ENCODE data around the gene GATA5.
"Not testable (repeated sequence)": the region's sequence is repeated elsewhere in the genome, so short reads cannot be mapped to it uniquely, and the experiment has no call there.

Gene GATA5

GRCh38 chr20:62503401-62504178, 27.8 kb upstream of the GATA5 start:
- DNase-seq: no peak

- DNase-seq: no peak
Observed at GRCh38 chr20:62502496-62503095, 26.8 kb upstream of the GATA5 start.

DNA sequence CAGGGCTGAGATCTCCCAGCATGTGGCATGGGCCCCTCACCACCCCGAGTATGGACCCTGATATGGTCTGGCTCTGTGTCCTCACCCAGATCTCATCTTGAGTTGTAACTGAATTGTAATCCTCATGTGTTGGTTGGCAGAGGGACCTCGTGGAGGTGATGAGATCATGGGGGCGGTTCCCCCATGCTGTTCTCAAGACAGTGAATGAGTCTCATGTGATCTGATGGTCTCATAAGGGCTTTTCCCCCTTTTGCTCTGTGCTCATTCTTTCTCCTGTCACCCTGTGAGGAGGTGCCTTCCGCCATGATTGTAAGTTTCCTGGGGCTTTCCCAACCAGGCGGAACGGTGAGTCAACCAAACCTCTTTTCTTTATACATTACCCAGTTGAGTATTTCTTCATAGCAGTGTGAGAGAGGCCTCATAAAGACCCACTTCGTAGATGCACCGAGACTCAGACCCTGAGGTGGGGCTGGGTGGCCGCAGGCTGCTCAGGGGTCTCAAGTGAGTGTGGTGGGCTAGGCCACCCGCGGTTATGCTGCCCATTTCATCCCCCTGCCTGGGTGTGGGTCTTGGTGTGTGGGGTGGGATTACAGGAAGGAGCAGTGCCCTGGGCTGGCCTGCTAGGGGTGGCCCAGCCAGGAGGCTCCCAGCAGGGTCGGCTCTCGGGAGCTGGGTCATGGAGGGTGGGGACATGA, 26.2 kb upstream of the GATA5 start:
- peak; percentile 8 for DNase-seq

GRCh38 chr20:62500237-62500864, 24.6 kb upstream of the GATA5 start:
- peak; percentile 31 for DNase-seq

- no peak for DNase-seq
Observed at GRCh38 chr20:62499758-62500236, 24.0 kb upstream of the GATA5 start.

GRCh38 chr20:62498874-62499273, 23.1 kb upstream of the GATA5 start:
- DNase-seq: no peak

DNA sequence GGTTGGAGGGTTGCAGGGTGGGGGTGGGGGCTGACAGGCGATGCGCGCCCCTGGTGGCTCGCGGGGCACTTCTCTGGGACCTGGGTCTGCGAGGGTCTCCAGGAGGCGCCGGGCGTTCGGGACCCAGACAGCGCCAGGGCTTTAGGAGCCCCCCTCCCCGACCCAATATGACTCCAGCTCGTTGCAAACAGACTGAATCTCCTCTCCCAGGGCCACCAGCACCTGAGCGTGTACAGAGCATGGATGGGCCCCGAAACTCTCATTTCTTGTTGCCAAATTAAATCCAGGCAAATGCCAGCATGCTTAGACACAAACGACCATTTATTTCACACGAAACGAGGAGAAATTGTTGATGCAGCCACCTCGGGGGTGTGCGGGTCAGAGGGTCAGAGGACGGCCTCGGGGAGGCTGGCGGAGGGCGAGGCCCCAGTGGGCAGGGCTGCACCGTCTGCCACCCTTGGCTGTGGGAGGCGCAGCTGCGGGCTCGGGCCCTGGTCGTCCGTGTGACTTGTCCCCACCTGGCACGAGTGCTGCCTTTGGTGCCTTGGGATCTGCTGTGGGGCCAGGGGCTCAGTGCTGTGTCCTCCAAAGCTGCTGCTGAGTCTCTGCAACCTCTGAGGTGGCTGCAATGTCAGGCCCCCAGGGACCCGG, 20.9 kb upstream of the GATA5 start:
- no peak for DNase-seq

GRCh38 chr20:62495749-62496567, 20.2 kb upstream of the GATA5 start:
- no peak for DNase-seq

DNA sequence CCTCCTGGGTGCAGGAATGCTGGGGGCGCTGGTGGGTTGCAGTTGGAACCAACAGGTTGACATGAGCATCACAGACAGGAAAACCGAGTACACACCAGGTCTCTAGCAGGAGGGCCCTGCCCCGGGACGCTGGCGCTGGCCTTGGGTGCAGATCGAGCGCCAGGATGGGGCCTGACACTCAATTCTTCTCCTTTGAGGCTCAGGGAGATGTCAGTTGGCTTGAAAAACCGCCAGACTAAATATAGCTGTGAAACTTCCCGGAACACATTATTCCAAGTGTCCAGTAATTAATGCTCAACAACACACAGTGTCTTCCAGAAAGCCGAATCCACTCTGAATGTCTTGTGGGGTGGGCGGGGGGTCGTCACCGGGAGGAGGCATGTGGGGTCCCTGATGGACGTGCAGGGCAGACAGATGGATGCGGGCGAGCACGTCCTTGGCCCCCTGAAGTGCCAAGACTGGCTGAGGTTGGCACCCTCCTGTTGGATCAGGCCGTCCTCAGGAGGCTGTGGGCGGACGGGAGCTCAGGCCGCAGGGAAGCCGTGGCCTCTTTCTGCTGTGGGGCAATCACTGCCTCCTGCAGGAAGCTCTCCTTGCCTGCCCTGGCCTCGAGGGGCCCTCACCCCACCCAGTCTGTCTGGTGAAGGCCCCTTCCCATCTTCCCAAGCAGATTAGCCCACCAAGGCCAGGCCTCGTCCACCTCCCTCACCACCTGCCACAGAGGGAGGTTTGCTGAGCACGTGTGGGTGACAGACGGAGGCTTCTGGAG, 19.4 kb upstream of the GATA5 start:
- DNase-seq: no peak

DNA sequence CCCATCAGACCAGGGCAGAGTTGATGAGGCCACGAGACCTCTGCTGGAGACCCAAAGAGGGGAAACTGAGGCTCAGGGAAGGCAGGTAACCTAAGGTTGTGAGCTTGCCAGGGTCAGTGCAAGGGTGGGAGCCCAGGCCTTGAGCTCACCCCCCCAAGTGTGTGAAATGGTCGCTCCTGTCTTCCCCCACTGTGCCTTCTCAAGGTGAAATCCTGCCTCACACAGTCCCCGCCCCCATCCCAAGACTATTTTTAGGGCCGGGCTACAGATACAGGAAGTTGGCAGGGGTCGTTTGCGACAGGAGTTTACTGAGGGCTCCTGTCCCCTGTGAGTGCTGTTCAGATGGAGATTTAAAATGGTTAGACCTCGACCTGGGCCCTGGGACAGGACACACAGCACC, 18.7 kb upstream of the GATA5 start:
- no peak for DNase-seq

GRCh38 chr20:62493886-62494285, 18.1 kb upstream of the GATA5 start:
- no peak for DNase-seq

DNA sequence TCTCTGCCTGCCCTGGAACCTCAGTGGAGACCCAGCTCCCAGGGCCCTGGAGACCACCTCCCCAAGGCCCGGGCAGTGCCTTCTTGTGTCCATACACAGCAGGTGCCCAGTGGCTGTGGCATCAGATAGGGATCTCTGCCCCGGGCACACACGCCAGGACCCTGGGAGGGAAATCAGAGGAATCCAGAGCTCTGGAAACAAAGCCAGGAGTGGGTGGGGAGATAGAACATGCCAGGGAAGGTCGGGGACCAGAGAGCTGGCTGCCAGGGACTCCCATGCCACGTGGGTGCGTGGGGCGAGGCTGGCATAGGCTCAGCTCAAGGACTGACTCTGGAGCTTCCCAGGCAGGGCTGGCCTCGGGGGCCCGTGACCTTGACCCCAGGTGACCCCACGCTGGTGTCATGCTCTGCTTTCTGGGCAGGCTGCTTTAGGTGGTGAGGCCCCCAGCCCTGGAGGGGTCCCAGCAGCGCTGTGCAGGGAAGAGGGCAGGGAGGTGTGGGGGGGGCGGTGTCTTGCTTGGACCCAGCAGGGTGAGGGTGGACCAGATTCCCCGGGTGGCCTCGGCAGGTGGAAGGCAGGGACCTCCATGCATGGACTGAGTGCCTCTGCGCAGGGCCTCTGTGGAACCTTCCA, 17.6 kb upstream of the GATA5 start:
- DNase-seq: no peak

GRCh38 chr20:62492711-62493110, 16.9 kb upstream of the GATA5 start:
- DNase-seq: no peak

DNA sequence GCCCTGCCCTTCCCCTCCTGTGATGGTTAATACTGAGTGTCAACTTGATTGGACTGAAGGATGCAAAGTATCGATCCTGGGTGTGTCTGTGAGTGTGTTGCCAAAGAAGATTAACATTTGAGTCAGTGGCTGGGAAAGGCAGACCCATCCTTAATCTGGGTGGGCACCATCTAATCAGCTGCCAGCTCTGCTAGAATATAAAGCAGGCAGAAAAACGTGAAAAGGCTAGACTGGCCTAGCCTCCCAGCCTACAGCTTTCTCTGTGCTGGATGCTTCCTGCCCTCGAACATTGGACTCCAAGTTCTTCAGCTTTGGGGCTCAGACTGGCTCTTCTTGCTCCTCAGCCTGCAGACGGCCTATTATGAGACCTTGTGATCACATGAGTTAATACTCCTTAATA, 15.0 kb upstream of the GATA5 start:
- not testable (repeated sequence) for DNase-seq

DNA sequence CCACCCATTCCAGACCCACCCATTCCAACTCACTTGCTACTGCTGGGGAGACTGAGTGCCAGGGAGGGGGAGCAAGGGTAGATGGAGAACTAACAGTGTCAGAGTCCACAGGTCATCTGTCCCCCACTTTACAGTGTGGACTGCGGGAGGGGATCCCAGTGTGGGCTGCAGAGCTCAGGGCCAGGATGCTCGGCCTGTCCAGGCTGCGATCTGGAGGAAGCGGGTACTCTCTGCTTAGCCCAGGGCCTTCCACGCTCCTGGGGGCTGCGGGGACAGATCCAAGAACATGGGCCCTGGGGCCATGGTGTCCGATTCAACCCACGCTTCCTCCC, 14.1 kb upstream of the GATA5 start:
- DNase-seq: no peak

GRCh38 chr20:62489186-62489931, 13.6 kb upstream of the GATA5 start:
- no peak for DNase-seq

- no peak for DNase-seq
Observed at GRCh38 chr20:62488470-62488869, 12.7 kb upstream of the GATA5 start.

- DNase-seq: no peak
Observed at GRCh38 chr20:62487561-62488354, 12.0 kb upstream of the GATA5 start.

- no peak for DNase-seq
Observed at GRCh38 chr20:62487118-62487517, 11.3 kb upstream of the GATA5 start.

All from fibroblast of skin of right biceps (primary cell).